Measurements from ENCODE around the gene KRTAP5-8. TPM values are rescaled to one million over a fixed set of nuclear protein-coding genes. Genes with fewer than 3 reads are reported as not detected.
A peak's percentile ranks its signal among the peaks of the same experiment; 100 is the strongest.
"Not testable (repeated sequence)": the region's sequence is repeated elsewhere in the genome, so short reads cannot be mapped to it uniquely, and the experiment has no call there.

Gene KRTAP5-8
- total and polyA plus RNA-seq, 4 donors: 0.42 TPM; not detected in 3

DNA sequence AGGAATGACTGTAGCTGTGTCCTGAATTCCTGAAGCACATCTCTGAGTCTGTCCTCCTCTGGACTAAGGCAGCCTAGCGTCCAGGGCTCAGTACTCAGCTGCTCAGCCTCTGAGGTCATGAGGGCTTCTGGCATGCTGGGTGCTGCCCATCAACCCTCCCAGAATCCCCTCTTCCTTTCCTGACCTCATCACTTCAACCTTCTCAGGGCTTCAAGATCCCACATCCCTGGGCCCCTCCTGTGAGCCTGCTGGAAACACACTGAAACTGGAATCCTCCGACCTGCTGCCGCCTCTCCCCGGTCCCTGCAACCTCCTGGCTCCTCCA, 803 bp downstream of the KRTAP5-8 start:
- DNase-seq: no peak
- ATAC-seq (ENCODE audit: low FRiP score): no peak
- Histone ChIP-seq H3K36me3 (ENCODE audit: control insufficient read depth in 1 of 2, insufficient read depth in 2 of 2, low read length in 1 of 2) (no peaks in the 10 kb centered on the region), H3K4me3 (ENCODE audit: low read length in 2 of 2) (no peak overlapping the region), H3K27ac (ENCODE audit: low read depth in 1 of 2, low read length in 2 of 2) (no peak overlapping the region), H3K9me3 (ENCODE audit: control insufficient read depth, low read length) (no peaks in the 10 kb centered on the region), H3K4me1 (ENCODE audit: control insufficient read depth in 1 of 2, insufficient read depth in 2 of 2, low read length in 2 of 2) (no peaks in the 10 kb centered on the region), H3K27me3 (ENCODE audit: control insufficient read depth in 1 of 2, insufficient read depth in 2 of 2, low read length in 1 of 2) (no peaks in the 10 kb centered on the region)
- WGBS, 2 donors: 71 to 79% methylated on average over 4 of the region's 4 CpGs
- intact Hi-C loops (cut with DNase I): no loop called here

DNA sequence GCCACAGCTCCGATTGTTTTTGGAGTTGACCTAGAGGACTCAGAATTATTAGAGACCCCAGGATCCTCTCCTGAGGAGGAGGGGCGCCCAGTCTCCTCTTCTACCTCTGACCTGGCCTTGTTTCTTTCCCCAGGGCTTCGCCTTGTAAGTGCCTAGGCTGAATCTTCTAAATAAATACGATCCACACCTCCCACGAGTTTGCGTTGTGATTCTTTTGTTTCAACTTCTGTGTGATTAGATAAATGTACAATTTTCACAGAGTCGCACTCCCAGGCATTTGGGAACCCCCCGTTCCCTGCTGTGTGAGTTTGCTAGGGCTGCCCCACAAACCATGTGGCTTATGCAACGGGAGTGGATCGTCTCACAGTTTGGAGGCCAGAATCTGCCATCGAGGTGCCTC, 1.2 kb downstream of the KRTAP5-8 start:
- ATAC-seq (ENCODE audit: low FRiP score) (no peak), DNase-seq (peak in 1 of 2 donors; percentile 32)
- WGBS, 2 donors: 81 to 83% methylated on average over 11 of the region's 11 CpGs
- intact Hi-C loops (cut with DNase I): no loop called here
- no peaks in the 10 kb centered on the region for H3K36me3 ChIP-seq (ENCODE audit: control insufficient read depth in 1 of 2, insufficient read depth in 2 of 2, low read length in 1 of 2)
- H3K27ac ChIP-seq (ENCODE audit: low read depth in 1 of 2, low read length in 2 of 2): no peak overlapping the region
- no peaks in the 10 kb centered on the region for H3K27me3 ChIP-seq (ENCODE audit: control insufficient read depth in 1 of 2, insufficient read depth in 2 of 2, low read length in 1 of 2)
- H3K4me1 ChIP-seq (ENCODE audit: control insufficient read depth in 1 of 2, insufficient read depth in 2 of 2, low read length in 2 of 2): no peaks in the 10 kb centered on the region
- H3K4me3 ChIP-seq (ENCODE audit: low read length in 2 of 2): no peak overlapping the region
- H3K9me3 ChIP-seq (ENCODE audit: control insufficient read depth, low read length): no peaks in the 10 kb centered on the region

DNA sequence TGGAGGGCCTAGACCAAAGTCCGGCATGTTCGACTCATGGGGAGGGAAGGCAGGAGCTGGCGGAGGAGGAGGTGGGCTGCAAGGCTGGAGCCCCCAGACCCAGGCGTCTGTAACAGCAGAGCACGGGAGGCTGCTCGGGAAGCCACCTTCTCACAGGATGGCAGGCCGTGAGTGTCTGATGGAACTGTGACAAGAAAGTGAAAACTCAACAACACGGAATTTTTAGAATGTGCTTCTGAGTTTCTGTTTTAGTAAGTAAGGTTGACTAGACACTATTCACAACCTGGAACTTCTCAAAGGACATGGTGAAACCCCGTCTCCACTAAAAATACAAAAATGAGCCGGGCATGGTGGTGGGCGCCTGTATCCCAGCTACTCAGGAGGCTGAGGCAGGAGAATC, 2.1 kb downstream of the KRTAP5-8 start:
- H3K36me3 ChIP-seq (ENCODE audit: control insufficient read depth in 1 of 2, insufficient read depth in 2 of 2, low read length in 1 of 2); H3K27me3 ChIP-seq (ENCODE audit: control insufficient read depth in 1 of 2, insufficient read depth in 2 of 2, low read length in 1 of 2); H3K9me3 ChIP-seq (ENCODE audit: control insufficient read depth, low read length); H3K27ac ChIP-seq (ENCODE audit: low read depth in 1 of 2, low read length in 2 of 2); H3K4me3 ChIP-seq (ENCODE audit: low read length in 2 of 2); H3K4me1 ChIP-seq (ENCODE audit: control insufficient read depth in 1 of 2, insufficient read depth in 2 of 2, low read length in 2 of 2); ATAC-seq (ENCODE audit: low FRiP score); intact Hi-C loops (cut with DNase I): not testable (repeated sequence)
- WGBS, 2 donors: 82 to 89% methylated on average over 11 of the region's 11 CpGs
- peak in 1 of 2 donors; percentile 25 for DNase-seq

DNA sequence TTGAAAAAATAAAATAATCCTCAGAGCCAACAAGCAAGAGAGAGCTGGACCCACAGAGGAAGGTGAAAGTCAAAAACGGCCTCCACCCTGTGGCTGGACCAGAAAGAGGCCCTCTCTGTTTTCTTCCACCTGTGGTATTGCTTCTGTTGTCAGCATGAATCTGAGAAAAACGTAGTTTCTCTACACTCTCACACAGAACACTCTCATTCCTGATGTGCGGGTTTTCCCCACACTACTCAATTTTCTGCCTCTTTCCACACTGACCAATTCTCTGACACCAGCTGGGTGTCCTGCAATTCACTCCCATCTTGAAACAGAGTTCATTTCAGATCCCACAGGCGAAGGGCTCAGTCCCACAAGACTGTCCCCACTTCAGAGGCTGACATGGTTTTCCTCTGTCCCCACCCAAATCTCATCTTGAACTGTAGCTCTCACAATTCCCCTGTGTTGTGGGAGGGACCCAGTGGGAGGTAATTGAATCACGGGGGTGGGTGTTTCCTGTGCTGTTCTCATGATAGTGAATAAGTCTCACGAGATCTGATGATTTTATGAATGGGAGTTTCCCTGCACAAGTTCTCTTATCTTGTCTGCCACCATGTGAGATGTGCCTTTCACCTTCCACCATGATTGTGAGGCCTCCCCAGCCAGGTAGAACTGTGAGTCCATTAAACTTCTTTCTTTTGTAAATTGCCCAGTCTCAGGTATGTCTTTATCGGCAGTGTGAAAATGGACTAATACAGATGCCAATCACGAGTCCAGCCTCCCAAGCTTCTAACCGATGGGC, 2.9 kb downstream of the KRTAP5-8 start:
- ATAC-seq (ENCODE audit: low FRiP score); H3K4me1 ChIP-seq (ENCODE audit: control insufficient read depth in 1 of 2, insufficient read depth in 2 of 2, low read length in 2 of 2); H3K9me3 ChIP-seq (ENCODE audit: control insufficient read depth, low read length); H3K36me3 ChIP-seq (ENCODE audit: control insufficient read depth in 1 of 2, insufficient read depth in 2 of 2, low read length in 1 of 2); H3K27me3 ChIP-seq (ENCODE audit: control insufficient read depth in 1 of 2, insufficient read depth in 2 of 2, low read length in 1 of 2); H3K27ac ChIP-seq (ENCODE audit: low read depth in 1 of 2, low read length in 2 of 2); intact Hi-C loops (cut with DNase I); H3K4me3 ChIP-seq (ENCODE audit: low read length in 2 of 2): not testable (repeated sequence)
- WGBS, 2 donors: 81 to 84% methylated on average over 9 of the region's 9 CpGs
- peak in 1 of 2 donors; percentile 11 for DNase-seq

DNA sequence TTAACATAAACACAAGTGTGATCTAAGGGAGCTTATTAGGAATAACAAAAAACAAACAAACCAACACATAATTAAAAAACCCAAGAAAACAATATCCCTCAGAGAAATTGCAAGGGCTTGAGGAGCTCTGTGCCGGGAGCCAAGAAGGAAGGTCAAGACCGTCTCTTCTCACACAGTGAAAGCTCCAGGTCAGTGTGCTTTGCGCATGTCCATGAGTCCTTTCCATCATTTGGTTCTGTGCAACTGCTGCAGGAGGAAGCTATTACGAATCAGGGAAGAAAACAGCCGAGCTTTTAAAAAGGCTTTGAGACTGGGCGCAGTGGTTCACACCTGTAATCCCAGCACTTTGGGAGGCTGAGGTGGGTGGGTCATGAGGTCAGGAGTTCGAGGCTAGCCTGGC, 4.6 kb downstream of the KRTAP5-8 start:
- Histone ChIP-seq H3K27ac (ENCODE audit: low read depth in 1 of 2, low read length in 2 of 2) (no peak overlapping the region), H3K9me3 (ENCODE audit: control insufficient read depth, low read length) (peaks cover 4% of the 10 kb centered on the region), H3K27me3 (ENCODE audit: control insufficient read depth in 1 of 2, insufficient read depth in 2 of 2, low read length in 1 of 2) (no peaks in the 10 kb centered on the region), H3K36me3 (ENCODE audit: control insufficient read depth in 1 of 2, insufficient read depth in 2 of 2, low read length in 1 of 2) (no peaks in the 10 kb centered on the region), H3K4me3 (ENCODE audit: low read length in 2 of 2) (no peak overlapping the region), H3K4me1 (ENCODE audit: control insufficient read depth in 1 of 2, insufficient read depth in 2 of 2, low read length in 2 of 2) (no peaks in the 10 kb centered on the region)
- intact Hi-C loops (cut with DNase I): no loop called here
- ATAC-seq (ENCODE audit: low FRiP score) (no peak), DNase-seq (peak in 1 of 2 donors; percentile 5)
- 86 to 88% methylated on average over 7 of the region's 7 CpGs for WGBS, 2 donors

DNA sequence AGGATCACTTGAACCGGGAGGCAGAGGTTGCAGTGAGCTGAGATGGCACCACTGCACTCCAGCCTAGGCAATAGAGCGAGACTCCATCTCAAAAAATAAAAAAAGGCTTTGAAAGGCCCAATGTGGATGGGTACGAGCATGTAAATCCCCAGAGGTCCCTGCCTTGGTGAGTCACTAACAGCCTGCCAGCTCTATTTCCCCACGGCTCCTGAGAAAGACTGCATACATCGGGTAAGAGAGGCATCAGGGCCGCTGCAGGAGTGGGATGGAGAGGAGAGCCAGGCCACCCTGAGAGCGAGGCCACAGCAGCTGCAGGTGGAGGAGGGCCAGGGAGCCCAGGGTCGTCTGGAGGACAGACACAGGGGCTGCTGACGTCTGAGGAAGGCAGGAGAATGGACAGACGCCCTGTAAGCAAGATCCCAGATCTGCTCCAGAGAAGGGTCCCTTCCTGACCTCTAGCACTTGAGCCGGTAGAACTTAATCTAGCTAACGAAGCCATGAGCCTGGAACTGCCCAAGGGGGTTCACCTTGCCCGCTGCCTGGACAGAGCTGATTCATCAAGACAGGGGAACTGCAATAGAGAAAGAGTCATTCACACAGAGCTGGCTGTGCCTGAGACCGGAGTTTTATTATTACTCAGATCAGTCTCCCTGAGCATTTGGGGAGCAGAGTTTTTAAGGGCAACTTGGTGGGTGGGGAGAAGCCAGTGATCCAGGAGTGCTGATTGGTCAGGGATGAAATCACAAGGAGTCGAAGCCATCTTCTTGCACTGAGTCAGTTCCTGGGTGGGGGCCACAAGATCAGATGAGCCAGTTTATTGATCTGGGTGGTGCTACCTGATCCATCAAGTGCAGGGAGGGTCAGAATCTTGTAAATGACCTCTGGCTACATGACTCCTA, 5.3 kb downstream of the KRTAP5-8 start:
- no peak for ATAC-seq (ENCODE audit: low FRiP score)
- peaks cover 4% of the 10 kb centered on the region for H3K9me3 ChIP-seq (ENCODE audit: control insufficient read depth, low read length)
- H3K36me3 ChIP-seq (ENCODE audit: control insufficient read depth in 1 of 2, insufficient read depth in 2 of 2, low read length in 1 of 2): no peaks in the 10 kb centered on the region
- 61 to 63% methylated on average over 15 of the region's 15 CpGs for WGBS, 2 donors
- no peak overlapping the region for H3K4me3 ChIP-seq (ENCODE audit: low read length in 2 of 2)
- DNase-seq: peak in 1 of 2 donors; percentile 45
- H3K4me1 ChIP-seq (ENCODE audit: control insufficient read depth in 1 of 2, insufficient read depth in 2 of 2, low read length in 2 of 2): no peaks in the 10 kb centered on the region
- no peaks in the 10 kb centered on the region for H3K27me3 ChIP-seq (ENCODE audit: control insufficient read depth in 1 of 2, insufficient read depth in 2 of 2, low read length in 1 of 2)
- intact Hi-C loops (cut with DNase I): no loop called here
- no peak overlapping the region for H3K27ac ChIP-seq (ENCODE audit: low read depth in 1 of 2, low read length in 2 of 2)

DNA sequence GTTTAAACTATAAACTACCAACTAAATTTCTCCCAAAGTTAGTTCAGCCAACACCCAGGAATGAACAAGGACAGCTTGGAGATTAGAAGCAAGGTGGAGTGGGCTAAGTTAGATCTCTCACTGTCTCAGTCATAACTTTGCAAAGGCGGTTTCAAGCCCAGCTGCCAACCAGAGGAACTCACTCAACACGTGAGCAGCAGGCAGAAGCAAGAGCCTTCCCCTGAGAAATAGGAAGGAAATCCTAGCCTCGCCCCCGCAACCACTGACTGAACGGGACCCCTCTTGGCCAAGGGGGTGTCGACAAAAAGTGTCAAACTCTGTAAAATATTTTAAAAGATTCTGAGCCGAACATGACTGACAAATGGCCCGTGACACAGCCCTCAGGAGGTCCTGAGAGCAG, 6.0 kb downstream of the KRTAP5-8 start:
- H3K4me1 ChIP-seq (ENCODE audit: control insufficient read depth in 1 of 2, insufficient read depth in 2 of 2, low read length in 2 of 2): no peaks in the 10 kb centered on the region
- ATAC-seq (ENCODE audit: low FRiP score) (no peak), DNase-seq (peak in 1 of 2 donors; percentile 28)
- H3K27ac ChIP-seq (ENCODE audit: low read depth in 1 of 2, low read length in 2 of 2): no peak overlapping the region
- H3K36me3 ChIP-seq (ENCODE audit: control insufficient read depth in 1 of 2, insufficient read depth in 2 of 2, low read length in 1 of 2): no peaks in the 10 kb centered on the region
- H3K27me3 ChIP-seq (ENCODE audit: control insufficient read depth in 1 of 2, insufficient read depth in 2 of 2, low read length in 1 of 2): no peaks in the 10 kb centered on the region
- intact Hi-C loops (cut with DNase I): no loop called here
- H3K9me3 ChIP-seq (ENCODE audit: control insufficient read depth, low read length): peaks cover 4% of the 10 kb centered on the region
- no peak overlapping the region for H3K4me3 ChIP-seq (ENCODE audit: low read length in 2 of 2)
- 27 to 38% methylated on average over 8 of the region's 8 CpGs for WGBS, 2 donors

DNA sequence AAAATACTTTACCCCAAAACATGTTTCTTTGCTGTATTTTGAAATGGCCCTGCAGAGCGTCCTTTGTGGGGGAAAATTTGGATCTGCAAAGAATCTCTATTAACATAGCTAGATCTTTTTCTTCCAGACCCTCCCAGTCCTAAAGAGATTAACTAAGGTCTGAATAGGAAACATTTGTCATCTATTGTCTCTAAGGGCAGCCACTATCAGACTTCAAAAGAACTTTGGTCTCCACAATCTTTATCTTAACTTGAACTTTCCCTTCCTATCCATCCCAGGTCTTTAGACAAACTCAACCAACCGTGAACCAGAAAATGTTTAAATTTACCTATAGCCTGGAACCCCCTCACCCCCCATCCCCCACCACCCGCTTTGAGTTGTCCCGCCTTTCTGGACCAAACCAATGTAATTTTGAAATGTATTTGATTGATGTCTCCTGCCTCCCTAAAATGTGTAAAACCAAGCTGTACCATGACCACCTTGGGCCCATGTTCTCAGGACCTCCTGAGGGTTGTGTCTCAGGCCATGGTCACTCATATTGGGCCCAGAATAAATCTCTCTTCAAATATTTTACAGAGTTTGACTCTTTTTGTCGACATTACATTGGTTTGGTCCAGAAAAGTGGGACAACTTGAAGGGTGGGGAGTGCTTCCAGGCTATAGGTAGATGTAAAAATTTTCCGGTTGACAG, 6.8 kb downstream of the KRTAP5-8 start:
- H3K4me3 ChIP-seq (ENCODE audit: low read length in 2 of 2): no peak overlapping the region
- intact Hi-C loops (cut with DNase I): no loop called here
- no peak for DNase-seq
- peaks cover 4% of the 10 kb centered on the region for H3K9me3 ChIP-seq (ENCODE audit: control insufficient read depth, low read length)
- no peak for ATAC-seq (ENCODE audit: low FRiP score)
- no peaks in the 10 kb centered on the region for H3K4me1 ChIP-seq (ENCODE audit: control insufficient read depth in 1 of 2, insufficient read depth in 2 of 2, low read length in 2 of 2)
- H3K27ac ChIP-seq (ENCODE audit: low read depth in 1 of 2, low read length in 2 of 2): no peak overlapping the region
- H3K36me3 ChIP-seq (ENCODE audit: control insufficient read depth in 1 of 2, insufficient read depth in 2 of 2, low read length in 1 of 2): no peaks in the 10 kb centered on the region
- 81% methylated on average over 6 of the region's 6 CpGs for WGBS, 2 donors
- no peaks in the 10 kb centered on the region for H3K27me3 ChIP-seq (ENCODE audit: control insufficient read depth in 1 of 2, insufficient read depth in 2 of 2, low read length in 1 of 2)

All from aorta (tissue), 5 donors.